Keratinocyte (primary cell): Measurements from ENCODE around the gene IL17C. TPM values are rescaled to one million over a fixed set of nuclear protein-coding genes. Genes with fewer than 3 reads are reported as not detected.

Experiments
- DNase-seq: peaks from one replicate; pipeline ENCODE4 v3.0.0-alpha.2; 2011; ENCODE audit warnings: low read depth, missing footprints, low spot score
- FAIRE-seq: peaks from 2 replicates; lab custom pipeline; 2011; peaks lifted over from hg19 to GRCh38; lab: Jason Lieb, UNC
- H2AFZ ChIP-seq: 2 replicates; pipeline ENCODE4 v1.6.0; 2012; ENCODE audit warnings: low read length, control low read depth, inconsistent platforms; ENCODE audit not compliant: control insufficient read depth
- H3K27ac ChIP-seq: 2 replicates; pipeline ENCODE4 v1.5.1; 2011; ENCODE audit warnings: low read length; ENCODE audit not compliant: control insufficient read depth, insufficient read depth
- H3K27me3 ChIP-seq: 3 replicates; pipeline ENCODE4 v1.6.0; 2011; ENCODE audit warnings: low read length; ENCODE audit not compliant: control insufficient read depth, insufficient read depth; ENCODE audit errors: extremely low read depth
- H3K36me3 ChIP-seq, 2 experiments: 2 replicates in 1 of 2; 3 replicates in 1 of 2; pipeline ENCODE4 v1.5.1; 2011; ENCODE audit warnings: low read length in 2 of 2, mild to moderate bottlenecking in 1 of 2; ENCODE audit not compliant: control insufficient read depth in 2 of 2, insufficient read depth in 2 of 2; ENCODE audit errors: extremely low read depth in 1 of 2
- H3K4me1 ChIP-seq: 3 replicates; pipeline ENCODE4 v1.5.1; 2011; ENCODE audit warnings: low read length; ENCODE audit not compliant: control insufficient read depth, insufficient read depth; ENCODE audit errors: extremely low read depth
- H3K4me2 ChIP-seq: 3 replicates; pipeline ENCODE4 v1.6.0; 2011; ENCODE audit warnings: low read depth, low read length; ENCODE audit not compliant: control insufficient read depth, insufficient read depth; ENCODE audit errors: extremely low read depth
- H3K4me3 ChIP-seq, 3 experiments: fragments of 200-600 bp in 1 of 3; sonication (generic) in 1 of 3; 2 replicates in 2 of 3; 3 replicates in 1 of 3; pipeline ENCODE4 v1.5.1; 2011 to 2016; ENCODE audit warnings: low read length in 3 of 3, mild to moderate bottlenecking in 3 of 3, control low read depth in 2 of 3, inconsistent platforms in 1 of 3, low read depth in 1 of 3, mixed read lengths in 1 of 3, mixed run types in 1 of 3, moderate library complexity in 1 of 3; ENCODE audit not compliant: control insufficient read depth in 2 of 3, insufficient read depth in 2 of 3; ENCODE audit errors: extremely low read depth in 1 of 3
- H3K79me2 ChIP-seq: 2 replicates; pipeline ENCODE4 v1.6.0; 2012; ENCODE audit warnings: low read length; ENCODE audit not compliant: control insufficient read depth, insufficient read depth
- H3K9ac ChIP-seq: 3 replicates; pipeline ENCODE4 v1.6.0; 2011; ENCODE audit warnings: low read length; ENCODE audit not compliant: control insufficient read depth, insufficient read depth; ENCODE audit errors: extremely low read depth
- H3K9me1 ChIP-seq: 3 replicates; pipeline ENCODE4 v1.6.0; 2011; ENCODE audit warnings: low read length; ENCODE audit not compliant: control insufficient read depth, insufficient read depth; ENCODE audit errors: extremely low read depth
- H3K9me3 ChIP-seq: 2 replicates; pipeline ENCODE4 v1.5.1; 2012; ENCODE audit warnings: low read depth, low read length; ENCODE audit not compliant: control insufficient read depth
- H4K20me1 ChIP-seq: 3 replicates; pipeline ENCODE4 v1.6.0; 2011; ENCODE audit warnings: low read length; ENCODE audit not compliant: control insufficient read depth, insufficient read depth; ENCODE audit errors: extremely low read depth
- EZH2 ChIP-seq: IDR thresholded peaks from one replicate; pipeline ENCODE4 v1.6.1; 2012; ENCODE audit warnings: inconsistent platforms, mild to moderate bottlenecking, low read length, moderate library complexity
- dilution Hi-C: fragments of 300-500 bp; cut with MboI; formaldehyde crosslinking; loops from one replicate; pipeline ENCODE4 v1.7.0; 2020; ENCODE audit warnings: low sequenced_read_pairs; ENCODE audit not compliant: extremely low pct_ligation_motif_present
- polyA plus RNA-seq, 5 experiments: library from polyadenylated mRNA; depleted of rRNA in 3 of 5; stranded (reverse) in 3 of 5; stranded (forward) in 1 of 5; unstranded in 1 of 5; fragments of >200 nt; gene quantifications; 1 replicate in 1 of 5; 2 replicates in 3 of 5; 3 replicates in 1 of 5; pipeline versions ENCODE4 v1.2.1 to v1.2.3, GENCODE V29; 2011 to 2012; ENCODE audit warnings: missing spikeins in 2 of 5, low read depth in 1 of 5, low replicate concordance in 1 of 5
- TF ChIP-seq, protein P1 (sequence below), 3 experiments: IDR thresholded peaks in 1 of 3; conservative IDR thresholded peaks in 1 of 3; optimal IDR thresholded peaks in 1 of 3; 2 replicates in 2 of 3; 3 replicates in 1 of 3; pipeline versions ENCODE3 to v1.5.1; 2011; ENCODE audit warnings: low read length in 3 of 3, mild to moderate bottlenecking in 3 of 3, moderate library complexity in 2 of 3, control low read depth in 1 of 3, inconsistent platforms in 1 of 3; ENCODE audit not compliant: insufficient read depth in 2 of 3; ENCODE audit errors: extremely low read depth in 1 of 3

IL17C gene
- polyA plus RNA-seq, 1 donor (not counting 4 experiments of a cell fraction or from before 2014, with no cell fraction given): not detected

DNA sequence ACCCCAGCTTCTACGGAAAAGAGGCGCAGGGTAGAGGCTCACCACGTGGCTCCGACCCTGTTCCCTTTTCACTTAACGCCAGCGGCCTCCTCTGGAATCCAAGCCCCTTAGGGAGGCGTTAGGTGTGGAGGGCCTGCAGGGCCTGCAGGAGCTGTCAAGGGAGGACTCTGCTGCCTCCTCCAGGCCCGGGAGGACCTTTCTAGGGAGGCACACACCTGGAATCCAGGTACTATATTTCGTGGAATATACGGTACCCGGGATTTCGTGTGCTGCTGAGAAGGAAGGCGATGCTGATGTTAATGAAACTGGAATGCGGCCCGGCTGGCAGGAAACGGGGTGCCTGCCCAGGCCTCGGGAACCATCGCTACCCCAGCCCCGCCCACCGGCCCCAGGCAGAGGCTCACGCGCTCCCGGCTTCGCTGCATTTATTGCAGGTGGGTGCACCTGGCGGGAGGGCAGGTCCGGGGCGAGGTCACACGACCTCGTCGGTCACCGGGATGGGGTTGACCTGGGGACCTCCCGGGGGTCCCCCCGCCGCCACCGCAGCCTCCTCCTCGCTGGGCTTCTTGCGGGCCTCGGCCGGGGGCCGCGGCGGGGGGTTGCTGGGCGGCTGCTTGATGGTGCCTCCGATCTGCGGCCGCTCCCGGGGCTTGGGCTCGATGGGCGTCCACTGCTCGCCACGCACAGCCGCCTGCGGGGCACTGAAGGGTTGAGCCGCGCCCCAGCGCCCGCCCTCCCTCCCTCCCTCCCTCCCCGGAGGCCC lies 4.7 kb downstream of the IL17C start:
- no peak for FAIRE-seq
- no peak overlapping the region for H3K9ac ChIP-seq
- dilution Hi-C loops: no loop called here

DNA sequence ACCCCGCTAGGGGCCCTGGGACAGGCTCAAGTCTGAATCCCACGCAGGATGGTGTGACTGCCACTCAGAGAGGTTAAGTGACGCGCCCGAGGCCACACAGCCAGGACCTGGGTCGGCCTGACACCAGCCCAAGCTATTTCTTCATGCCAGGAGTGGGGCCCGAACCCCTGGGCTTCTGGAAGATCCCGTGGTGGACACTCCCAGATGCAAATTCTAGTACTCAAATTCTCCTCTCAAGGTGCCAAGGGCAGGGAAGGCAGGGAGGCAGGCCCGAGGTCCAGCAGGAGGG lies 5.2 kb downstream of the IL17C start:
- no peaks in the 10 kb centered on the region for H3K79me2 ChIP-seq
- H3K9me1 ChIP-seq: peaks cover 2% of the 10 kb centered on the region
- H3K27me3 ChIP-seq: peaks cover 41% of the 10 kb centered on the region
- no peaks in the 10 kb centered on the region for H3K9me3 ChIP-seq
- H3K9ac ChIP-seq: no peak overlapping the region
- peaks cover 8% of the 10 kb centered on the region for H4K20me1 ChIP-seq
- no peaks in the 10 kb centered on the region for H3K36me3 ChIP-seq
- H3K4me2 ChIP-seq: no peak overlapping the region
- DNase-seq: no peak
- dilution Hi-C loops: no loop called here
- peaks cover 6% of the 10 kb centered on the region for H3K4me1 ChIP-seq
- H2AFZ ChIP-seq: no peak overlapping the region
- FAIRE-seq: no peak
- no peak overlapping the region for H3K27ac ChIP-seq
- TF ChIP-seq, protein P1, sequence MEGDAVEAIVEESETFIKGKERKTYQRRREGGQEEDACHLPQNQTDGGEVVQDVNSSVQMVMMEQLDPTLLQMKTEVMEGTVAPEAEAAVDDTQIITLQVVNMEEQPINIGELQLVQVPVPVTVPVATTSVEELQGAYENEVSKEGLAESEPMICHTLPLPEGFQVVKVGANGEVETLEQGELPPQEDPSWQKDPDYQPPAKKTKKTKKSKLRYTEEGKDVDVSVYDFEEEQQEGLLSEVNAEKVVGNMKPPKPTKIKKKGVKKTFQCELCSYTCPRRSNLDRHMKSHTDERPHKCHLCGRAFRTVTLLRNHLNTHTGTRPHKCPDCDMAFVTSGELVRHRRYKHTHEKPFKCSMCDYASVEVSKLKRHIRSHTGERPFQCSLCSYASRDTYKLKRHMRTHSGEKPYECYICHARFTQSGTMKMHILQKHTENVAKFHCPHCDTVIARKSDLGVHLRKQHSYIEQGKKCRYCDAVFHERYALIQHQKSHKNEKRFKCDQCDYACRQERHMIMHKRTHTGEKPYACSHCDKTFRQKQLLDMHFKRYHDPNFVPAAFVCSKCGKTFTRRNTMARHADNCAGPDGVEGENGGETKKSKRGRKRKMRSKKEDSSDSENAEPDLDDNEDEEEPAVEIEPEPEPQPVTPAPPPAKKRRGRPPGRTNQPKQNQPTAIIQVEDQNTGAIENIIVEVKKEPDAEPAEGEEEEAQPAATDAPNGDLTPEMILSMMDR (optimal IDR thresholded peaks at IDR 0.05 in 1 of 3, IDR thresholded peaks at IDR 0.05 in 1 of 3, conservative IDR thresholded peaks at IDR 0.05 in 1 of 3; ENCODE audit: extremely low read depth in 1 of 3, insufficient read depth in 2 of 3, low read length in 3 of 3): no peak
- TF ChIP-seq EZH2: no peak
- no peak overlapping the region for H3K4me3 ChIP-seq

More for the DNA sequence above, 4.7 kb downstream of the IL17C start:
- Histone ChIP-seq H3K4me3 (no peak overlapping the region), H3K27me3 (peaks cover 46% of the 10 kb centered on the region), H3K36me3 (no peaks in the 10 kb centered on the region), H4K20me1 (peaks cover 10% of the 10 kb centered on the region), H3K4me2 (peak overlapping the region; percentile 41), H2AFZ (no peak overlapping the region), H3K27ac (no peak overlapping the region), H3K79me2 (no peaks in the 10 kb centered on the region), H3K9me3 (no peaks in the 10 kb centered on the region), H3K9me1 (peaks cover 2% of the 10 kb centered on the region), H3K4me1 (peaks cover 11% of the 10 kb centered on the region)
- DNase-seq: no peak
- TF ChIP-seq, protein P1 (optimal IDR thresholded peaks at IDR 0.05 in 1 of 3, IDR thresholded peaks at IDR 0.05 in 1 of 3, conservative IDR thresholded peaks at IDR 0.05 in 1 of 3; ENCODE audit: extremely low read depth in 1 of 3, insufficient read depth in 2 of 3, low read length in 3 of 3): peak in 2 of 3 experiments; percentile 12 to 39
- peak; percentile 13 for TF ChIP-seq EZH2
